HepG2 (cell line): ENCODE data around the gene KXD1. TPM values are rescaled to one million over a fixed set of nuclear protein-coding genes. Genes with fewer than 3 reads are reported as not detected.

Experiments
- NAIF1 ChIP-seq: sonication (generic); formaldehyde crosslinking; IDR thresholded peaks from 2 replicates; pipeline ENCODE4 v1.5.0; 2020; ENCODE audit warnings: mild to moderate bottlenecking, missing genetic modification reagents, borderline replicate concordance
- RBFOX2 ChIP-seq: fragments of 200-400 bp; formaldehyde crosslinking; IDR thresholded peaks from 2 replicates; pipeline ENCODE4 v1.6.1; 2017; ENCODE audit warnings: low read depth, mild to moderate bottlenecking, low read length
- ZHX1 ChIP-seq: sonication (generic); formaldehyde crosslinking; IDR thresholded peaks from 2 replicates; pipeline ENCODE4 v1.8.1; 2022; ENCODE audit warnings: low read depth, mild to moderate bottlenecking, missing genetic modification reagents
- ZNF407 ChIP-seq: sonication (generic); formaldehyde crosslinking; IDR thresholded peaks from one replicate; pipeline ENCODE4 v1.5.1; 2020; ENCODE audit warnings: mild to moderate bottlenecking, missing genetic modification reagents; ENCODE audit errors: not compliant biosample characterization
- ZNF790 ChIP-seq: sonication (generic); formaldehyde crosslinking; IDR thresholded peaks from 2 replicates; pipeline ENCODE4 v1.8.0; 2022; ENCODE audit warnings: missing genetic modification reagents, mild to moderate bottlenecking, borderline replicate concordance
- polyA plus RNA-seq, 8 experiments: library from polyadenylated mRNA; depleted of rRNA in 3 of 8; stranded (reverse) in 7 of 8; unstranded in 1 of 8; fragments of >200 nt; fragmentation: Illumina TruSeq in 4 of 8; extraction: Trizol in 4 of 8; gene quantifications; 2 replicates each; pipeline versions ENCODE4 v1.2.1 to v1.2.3, GENCODE V29; 2011 to 2016; ENCODE audit warnings: low read depth in 4 of 8, missing spikeins in 1 of 8, mixed read lengths in 1 of 8; ENCODE audit not compliant: insufficient read depth in 1 of 8
- total RNA-seq, 5 experiments: library from RNA; depleted of rRNA; stranded (reverse); fragments of >200 nt; fragmentation: Illumina TruSeq; extraction: Trizol; gene quantifications; 2 replicates each; pipeline ENCODE4 v1.2.3, GENCODE V29; 2016; ENCODE audit warnings: low read depth in 1 of 5

KXD1 gene
- total and polyA plus RNA-seq, 2 of the 13 experiments (the other 11 are each of a cell fraction or from before 2014, with no cell fraction given), result 44.6 to 143 TPM

- TF ChIP-seq NAIF1, result no peak
- TF ChIP-seq ZNF790 (CRISPR knock-in tag), result no peak
- no peak for TF ChIP-seq ZHX1 (CRISPR knock-in tag)
- TF ChIP-seq RBFOX2, result no peak
- TF ChIP-seq ZNF407 (CRISPR knock-in tag), result no peak
These were observed 54.5 kb downstream of the KXD1 start (continued) for GRCh38 chr19:18612051-18612771.
